GM19372 (cell line): ENCODE results near the gene FAM20C.
"Not testable (repeated sequence)": the region's sequence is repeated elsewhere in the genome, so short reads cannot be mapped to it uniquely, and the experiment has no call there.

Experiments used
- ATAC-seq: cut with Tn5 transposase; IDR thresholded peaks from one replicate; pipeline ENCODE4 v1.9.1; 2021; ENCODE audit warnings: mild to moderate bottlenecking, low read depth, moderate library complexity; ENCODE audit not compliant: unreplicated experiment

The FAM20C gene

DNA sequence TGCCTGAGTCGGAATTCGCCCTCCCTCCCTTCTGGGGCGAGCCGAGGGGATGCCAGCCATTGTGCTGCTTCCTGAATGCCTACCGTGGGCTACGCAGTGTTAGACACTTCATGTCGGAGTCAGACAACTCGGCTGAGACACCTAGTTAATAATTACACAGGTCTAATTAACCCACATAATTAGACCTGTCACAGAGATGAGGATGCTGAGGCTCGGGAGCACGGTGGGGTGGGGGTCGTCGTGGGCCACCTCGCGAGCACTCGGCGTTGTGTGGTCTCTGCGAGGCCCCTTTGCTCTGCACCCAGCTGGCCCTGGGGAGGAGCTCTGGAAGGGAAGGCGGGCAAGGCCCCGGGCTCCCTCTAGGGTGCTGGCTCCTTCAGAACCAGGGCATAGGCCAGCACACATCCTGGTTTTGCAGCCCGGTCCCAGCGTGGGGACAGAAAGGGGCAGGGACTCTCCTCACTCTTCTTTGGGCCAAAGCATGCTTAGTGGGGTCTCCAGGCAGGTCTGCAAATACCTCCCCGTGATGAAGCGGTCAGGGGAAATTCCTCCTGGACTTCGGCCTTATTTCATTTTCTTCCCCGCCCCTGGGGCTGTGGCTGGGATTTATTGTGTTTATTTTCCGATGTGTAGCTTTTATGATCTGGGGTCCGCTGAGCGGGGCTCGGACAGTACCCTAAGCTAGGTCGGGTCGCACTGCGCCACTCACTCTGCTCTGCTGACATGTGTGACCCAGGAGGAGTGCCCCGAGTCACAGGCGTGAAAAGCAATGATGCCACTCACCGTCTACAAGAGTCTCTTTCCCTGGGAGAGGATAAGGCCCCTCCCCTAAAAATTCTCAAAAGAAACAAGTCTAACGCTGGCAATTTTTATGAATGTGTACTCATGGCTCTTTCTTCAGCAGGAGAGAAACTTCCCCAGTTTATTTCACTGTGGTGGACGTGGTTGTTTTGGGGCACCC is 92.7 kb downstream of the FAM20C start:
- ATAC-seq = no peak

DNA sequence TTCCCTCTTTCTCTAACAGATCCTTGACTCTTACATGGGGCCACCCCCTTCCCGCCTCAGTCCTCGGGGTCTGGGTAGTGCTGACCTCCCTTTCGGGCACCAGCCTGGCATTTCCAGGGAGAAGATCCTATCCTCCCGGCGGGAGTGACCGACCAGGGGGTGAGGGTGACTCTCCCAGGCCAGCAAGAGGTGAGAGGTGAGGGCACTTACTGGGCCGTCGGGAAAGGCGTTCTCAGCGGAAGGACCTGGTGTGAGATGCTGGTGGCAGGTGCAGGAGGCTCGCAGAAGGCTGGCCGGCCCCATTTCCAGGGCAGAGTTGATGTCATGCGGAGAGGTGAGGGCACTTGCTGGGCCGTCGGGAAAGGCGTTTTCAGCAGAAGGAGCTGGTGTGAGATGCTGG is 93.4 kb downstream of the FAM20C start:
- ATAC-seq = no peak

GRCh38 chr7:286266-286665 is 93.9 kb downstream of the FAM20C start:
- ATAC-seq = no peak

DNA sequence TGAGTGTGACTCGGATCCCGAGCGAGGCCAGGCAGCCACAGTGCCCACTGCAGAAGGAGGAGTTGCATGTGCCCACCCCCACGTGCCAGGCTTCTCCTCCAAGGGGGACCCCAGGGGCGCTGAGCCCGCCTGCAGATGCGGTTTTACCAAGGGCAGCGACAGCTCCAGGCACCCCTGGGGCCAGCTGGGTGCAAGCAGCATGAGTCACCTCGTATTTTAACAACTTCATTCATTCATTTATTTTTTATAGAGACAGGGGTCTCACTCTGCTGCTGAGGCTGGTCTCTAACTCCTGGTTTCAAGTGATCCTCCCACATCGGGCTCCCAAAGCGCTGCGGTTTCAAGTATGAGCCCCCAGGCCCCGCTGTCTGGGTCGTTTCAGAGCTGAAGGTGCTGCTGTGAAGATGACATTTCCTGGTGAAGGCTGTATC is 96.3 kb downstream of the FAM20C start:
- no peak for ATAC-seq

DNA sequence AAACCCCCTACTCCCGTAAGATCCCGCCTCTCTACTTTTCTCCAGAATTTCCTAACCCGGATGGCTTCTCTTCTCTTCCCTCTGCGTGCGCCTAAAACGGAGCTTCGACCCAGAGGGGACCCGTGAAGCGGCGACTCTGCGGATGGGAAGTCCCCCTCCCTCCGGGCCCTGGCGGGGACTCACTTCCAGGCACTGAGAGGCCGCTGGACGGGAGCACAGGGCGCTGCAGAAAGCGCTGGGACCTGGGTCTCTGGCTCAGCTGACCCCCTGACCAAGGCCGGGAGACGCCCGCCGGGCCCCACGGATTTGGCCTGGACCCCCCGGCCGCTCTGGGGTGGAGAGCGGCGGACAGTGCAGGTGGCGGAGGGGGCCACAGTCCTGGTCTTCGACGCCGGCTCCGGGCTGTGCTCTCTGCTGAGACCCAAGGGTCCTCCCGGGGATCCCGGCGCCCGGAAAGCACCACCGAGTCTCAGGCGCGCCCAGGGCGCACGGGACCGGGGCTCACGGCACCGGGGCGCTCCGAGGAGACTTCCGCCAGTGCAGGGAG is 96.9 kb downstream of the FAM20C start:
- ATAC-seq = no peak

DNA sequence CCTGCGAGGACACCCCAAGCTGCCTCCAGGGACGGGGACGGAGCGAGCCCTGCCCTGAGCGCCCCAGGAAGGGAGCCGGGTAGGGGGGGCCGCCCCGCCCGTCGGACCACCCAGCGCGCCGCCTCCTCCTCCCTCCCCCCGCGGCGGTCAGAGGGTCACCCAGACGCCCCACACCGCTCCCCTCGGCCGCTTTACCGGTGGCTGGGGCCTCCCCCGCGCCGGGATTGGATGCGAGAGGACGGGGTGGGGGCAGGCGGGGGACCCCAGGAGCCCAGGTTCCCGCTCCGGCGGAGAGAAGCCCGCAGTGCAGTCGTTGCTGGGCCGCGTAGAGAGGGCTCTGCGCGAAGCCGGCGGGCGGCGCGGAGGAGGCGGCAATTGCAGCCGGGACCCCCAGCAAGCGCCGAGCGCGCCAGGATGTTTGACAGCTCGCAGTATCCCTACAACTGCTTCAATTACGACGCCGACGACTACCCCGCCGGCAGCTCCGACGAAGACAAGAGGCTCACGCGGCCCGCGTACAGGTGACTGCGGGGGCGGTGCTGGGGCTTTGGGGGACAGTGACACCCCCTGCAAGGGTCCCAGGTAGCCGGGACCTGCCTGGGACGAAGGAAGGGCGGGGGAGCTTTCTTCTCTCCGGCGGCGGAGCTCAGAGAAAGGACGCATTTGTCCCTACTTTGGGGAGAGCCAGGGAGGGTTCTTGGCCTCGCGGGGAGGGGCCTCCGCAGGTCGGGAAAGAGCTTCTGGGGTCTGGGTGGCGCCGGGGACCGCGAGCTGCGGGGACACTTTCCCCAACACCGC is 97.6 kb downstream of the FAM20C start, which contains the start of gene FOXL3:
FOXL3 (plus strand) TSS at position 415 of the 798 bp plus-strand sequence; CDS start at position 415, 0 bp downstream.
- ATAC-seq = no peak

- no peak for ATAC-seq
Observed at GRCh38 chr7:290554-291372, 98.4 kb downstream of the FAM20C start.

- no peak for ATAC-seq
Observed at GRCh38 chr7:291373-292092, 99.2 kb downstream of the FAM20C start.

GRCh38 chr7:292226-292625 is 99.9 kb downstream of the FAM20C start:
- ATAC-seq = no peak

GRCh38 chr7:292826-293225 is 100.5 kb downstream of the FAM20C start:
- no peak for ATAC-seq

DNA sequence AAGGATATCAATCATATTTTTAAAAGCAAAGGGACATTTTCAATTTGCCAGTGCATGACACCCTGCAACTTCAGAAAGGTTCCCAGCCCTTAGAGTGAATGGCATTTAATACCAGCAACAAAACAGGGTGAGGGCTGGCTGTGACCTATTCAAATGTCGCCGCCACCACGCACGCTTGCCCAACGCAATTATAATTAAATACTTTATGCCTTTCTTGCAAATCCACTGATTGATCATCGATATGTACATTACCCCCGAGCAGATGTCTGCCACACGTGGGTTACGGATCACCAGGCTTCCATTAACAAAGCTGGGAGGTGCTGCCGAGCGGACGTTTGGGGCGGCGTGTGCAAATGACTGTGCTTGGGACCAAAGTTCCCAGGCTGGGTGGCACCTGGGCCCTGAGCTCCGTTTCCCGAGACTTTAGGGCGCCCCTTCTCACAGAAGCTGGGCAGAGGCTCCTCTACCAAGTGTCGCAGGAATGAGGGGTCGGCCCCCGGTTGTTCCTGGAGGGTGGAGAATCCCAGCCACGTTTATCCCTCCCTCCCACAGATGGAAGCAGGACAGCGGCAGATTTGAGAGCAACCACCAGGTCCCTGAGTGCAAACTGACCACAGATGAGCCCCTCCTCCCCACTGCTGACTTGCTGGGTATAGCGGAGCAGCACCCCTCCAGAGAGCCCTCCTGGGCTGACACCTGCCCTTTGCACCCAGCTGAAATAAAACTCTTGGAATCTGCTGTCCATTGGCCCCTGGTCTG is 101.5 kb downstream of the FAM20C start:
- no peak for ATAC-seq

DNA sequence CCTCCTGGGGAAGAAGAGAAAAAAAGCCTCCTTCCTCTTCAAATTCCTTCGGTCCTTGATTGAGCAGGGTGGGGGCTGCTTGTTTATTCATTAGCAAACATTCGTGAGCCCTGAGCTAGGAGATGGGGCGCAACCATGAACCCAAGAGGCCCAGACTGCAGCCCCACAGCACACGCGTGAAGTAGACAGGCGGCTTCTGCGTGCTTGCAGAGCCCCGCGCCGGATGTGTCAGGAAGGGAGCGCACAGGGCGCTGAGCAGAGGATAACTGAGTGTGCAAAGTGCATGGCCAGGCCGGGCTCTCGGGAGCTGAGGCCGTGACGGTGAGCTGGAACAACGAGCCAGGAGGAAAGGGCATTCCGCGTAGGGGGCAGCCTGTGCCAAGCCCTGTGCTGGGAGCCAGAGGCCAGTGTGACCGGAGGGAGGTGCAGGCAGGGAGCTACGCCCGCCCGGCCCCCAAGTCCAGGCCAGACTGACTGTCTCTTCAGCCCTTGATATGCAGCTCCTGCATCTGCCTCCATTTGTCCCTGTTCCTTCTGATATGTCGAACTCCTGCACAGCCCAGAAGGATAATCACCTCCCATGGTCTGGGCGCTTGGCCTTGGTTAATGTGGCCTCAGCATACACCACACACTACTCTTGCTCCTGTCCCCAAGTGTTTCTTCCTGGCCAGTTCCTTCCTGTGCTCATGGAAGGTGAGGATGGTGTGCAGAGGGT is 102.2 kb downstream of the FAM20C start:
- ATAC-seq = no peak

- ATAC-seq = no peak
Observed at GRCh38 chr7:295155-296154, 103.1 kb downstream of the FAM20C start.

DNA sequence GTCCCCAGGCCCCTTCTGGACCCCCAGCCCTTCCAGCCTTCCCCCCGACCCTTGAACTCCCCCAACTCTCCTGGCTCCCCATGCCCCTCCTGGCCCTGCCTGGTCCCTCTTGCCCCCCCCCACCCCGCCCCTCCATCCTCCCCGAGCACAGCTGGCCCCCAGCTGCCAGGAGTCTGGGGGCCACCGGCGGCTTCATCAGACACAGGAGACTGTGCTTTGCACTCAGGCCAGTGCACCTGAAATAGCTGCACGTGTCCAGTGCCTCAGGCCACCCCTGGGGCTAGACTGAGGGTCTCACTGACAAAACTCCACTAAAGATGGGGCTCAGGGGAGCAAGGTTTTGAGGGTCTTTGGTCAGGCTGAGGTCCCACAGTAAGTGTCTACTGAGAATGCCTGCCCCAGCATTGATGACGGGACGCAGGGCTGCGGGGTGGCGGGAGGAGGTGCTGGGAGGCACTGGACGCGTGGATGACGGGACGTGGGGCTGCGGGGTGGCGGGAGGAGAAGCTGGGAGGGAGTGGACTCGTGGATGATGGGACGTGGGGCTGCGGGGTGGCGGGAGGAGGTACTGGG is 104.1 kb downstream of the FAM20C start:
- ATAC-seq = no peak

GRCh38 chr7:297141-297540 is 104.8 kb downstream of the FAM20C start:
- not testable (repeated sequence) for ATAC-seq

- ATAC-seq = no peak
Observed at GRCh38 chr7:297611-298374, 105.4 kb downstream of the FAM20C start.
